ENCODE data around the gene GRIP2. TPM values are rescaled to one million over a fixed set of nuclear protein-coding genes. Genes with fewer than 3 reads are reported as not detected.

The GRIP2 gene
- polyA plus RNA-seq (2013, experiment 1 of 2; ENCODE audit: insufficient read length) = 0.08 TPM
- 0.69 TPM for polyA plus RNA-seq (2013, experiment 2 of 2; ENCODE audit: insufficient read length)

DNA sequence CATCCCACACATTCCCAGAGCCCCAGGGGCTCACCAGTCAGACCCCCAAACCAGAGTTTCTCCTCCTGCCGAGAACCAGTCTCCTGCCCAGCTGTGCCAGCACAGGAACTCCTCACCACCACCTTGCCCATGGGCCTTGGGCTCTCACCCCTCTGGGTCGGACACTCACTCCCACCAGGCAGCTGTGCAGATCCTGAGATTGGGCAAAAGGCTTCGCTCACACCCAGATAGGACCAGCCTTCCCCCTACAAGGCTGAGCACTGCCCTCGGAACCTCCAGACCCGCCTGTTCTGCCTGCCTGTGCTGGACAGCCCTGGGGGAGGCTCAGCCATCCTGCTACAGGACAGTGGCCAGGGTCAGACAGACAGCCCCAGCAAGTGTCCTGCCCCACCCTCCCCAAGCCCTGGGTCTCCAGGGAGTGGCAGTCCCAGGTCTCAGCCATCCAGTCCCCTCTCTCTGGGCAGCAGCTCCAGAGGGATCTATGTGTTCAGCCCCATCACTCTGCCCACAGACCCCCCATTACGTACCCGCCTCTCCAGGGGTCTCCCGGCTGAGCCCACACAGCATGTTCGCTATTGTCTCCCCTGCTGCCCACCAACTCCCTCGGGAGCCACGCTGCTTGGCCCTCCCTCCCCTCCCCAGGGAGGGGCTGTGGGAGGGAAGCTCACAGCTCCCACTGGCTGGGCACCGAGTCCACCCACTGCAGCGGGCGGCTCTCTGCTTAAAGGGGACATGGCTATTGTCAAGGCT is at the start of gene GRIP2:
Gene GRIP2, minus strand, starts transcription at position 601 of the 750 bp plus-strand sequence. Its CDS starts 34 bp downstream, at position 567.
- no peak for DNase-seq

DNA sequence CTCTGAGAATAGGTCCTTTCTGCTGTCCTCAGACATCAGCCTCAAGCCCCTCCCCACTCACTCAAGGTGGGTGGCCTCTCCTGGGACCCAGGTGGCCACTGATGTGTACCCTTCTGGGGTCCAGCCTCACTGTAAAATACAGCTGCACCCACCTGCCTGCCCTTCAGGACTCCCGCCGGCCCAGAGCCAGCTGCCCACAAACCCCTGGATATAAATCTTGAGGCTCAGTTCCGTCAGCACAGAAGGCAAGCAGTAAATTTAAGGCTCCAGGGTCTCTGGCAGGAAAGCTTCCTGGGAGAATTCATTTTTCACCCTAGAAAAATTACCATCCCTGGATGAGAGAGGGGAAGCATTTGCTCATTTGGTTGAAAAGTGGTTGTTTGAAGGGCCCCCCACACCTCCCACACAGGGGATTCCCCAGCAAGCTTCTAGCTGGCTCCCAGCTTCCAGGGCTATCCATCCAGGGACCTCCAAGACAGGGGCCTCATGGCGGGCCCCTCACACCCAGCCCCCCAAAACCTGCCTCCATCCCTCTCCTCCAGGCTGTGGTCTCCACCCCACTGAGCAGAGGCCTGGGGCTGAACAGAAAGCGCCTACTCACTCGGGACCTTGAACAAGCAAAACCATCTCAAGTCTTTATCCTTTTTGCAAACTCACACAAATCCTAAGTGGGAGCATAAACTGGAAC is 48.4 kb upstream of the GRIP2 start:
- DNase-seq = no peak

DNA sequence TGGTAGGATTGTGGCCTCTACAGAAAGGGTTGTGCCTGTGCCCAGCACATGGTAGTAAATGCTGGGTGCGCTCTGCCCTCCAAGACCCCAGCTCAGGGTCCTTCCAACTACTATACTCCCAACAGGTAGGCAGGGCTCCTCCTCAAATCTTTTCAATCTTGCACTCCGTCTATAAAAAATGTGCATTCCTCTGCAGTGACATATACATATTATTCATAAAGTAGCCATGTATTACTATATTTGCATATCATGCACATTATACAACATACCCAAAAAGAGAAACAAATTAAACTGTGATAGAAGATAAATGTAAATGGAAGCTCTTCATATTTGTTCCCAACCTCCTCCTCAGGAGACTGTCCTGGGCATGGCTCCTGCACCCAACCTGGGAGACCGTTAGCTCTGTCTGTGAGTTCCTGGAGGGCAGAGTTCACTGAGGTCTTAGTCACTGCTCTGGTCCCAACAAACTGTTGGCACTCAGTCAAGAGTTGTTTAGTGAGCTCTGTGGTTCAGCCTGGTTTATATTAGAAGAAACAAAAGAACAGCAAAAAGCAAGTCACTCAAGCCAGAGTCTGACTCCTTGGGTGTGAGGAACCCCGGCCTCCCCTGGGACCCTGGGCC is 47.7 kb upstream of the GRIP2 start:
- peak; percentile 58 for DNase-seq

DNA sequence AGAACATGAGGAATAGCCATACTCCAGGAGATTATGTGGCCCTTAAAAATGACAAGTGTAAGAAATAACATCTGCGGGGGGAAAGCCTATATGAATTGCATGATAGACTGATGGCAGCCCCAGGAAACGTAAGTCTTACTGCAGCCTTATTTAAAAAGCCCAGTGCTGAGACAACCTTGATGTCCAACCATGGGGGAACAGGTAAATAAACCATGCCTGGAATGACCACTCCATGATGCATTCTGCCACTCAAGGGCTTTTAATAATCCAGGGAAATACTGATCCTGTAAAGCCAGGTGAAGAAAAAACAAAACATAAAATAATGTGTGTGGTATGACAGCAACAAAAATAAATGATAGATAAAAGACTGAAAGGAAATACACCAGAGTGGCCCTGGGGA is 46.5 kb upstream of the GRIP2 start:
- no peak for DNase-seq

DNA sequence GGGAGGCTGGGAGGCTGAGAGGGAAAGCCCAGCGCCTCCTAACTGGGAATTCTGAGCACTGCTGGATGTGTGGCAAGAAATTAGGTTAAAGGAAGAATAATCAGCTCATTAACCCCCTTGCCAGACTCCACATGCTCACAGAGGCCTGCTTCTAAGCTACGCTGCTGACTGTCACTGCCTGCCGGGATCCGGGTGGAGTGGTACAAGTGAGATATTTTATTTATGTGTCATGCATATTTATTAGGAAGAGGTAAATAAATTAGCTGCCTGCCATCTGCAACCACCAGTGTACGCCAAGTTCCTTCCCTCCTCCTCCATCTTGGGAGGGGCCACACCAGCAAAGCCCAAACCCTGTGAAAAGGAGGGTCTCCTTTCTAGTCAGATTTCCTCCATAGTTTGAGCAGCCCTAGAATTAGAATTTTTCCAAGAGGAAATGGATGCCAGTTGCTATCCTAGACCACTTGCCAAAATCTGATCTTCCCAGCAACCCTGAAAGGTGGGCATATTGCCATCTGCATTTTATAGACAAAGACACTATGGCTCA is 43.5 kb upstream of the GRIP2 start:
- no peak for DNase-seq

DNA sequence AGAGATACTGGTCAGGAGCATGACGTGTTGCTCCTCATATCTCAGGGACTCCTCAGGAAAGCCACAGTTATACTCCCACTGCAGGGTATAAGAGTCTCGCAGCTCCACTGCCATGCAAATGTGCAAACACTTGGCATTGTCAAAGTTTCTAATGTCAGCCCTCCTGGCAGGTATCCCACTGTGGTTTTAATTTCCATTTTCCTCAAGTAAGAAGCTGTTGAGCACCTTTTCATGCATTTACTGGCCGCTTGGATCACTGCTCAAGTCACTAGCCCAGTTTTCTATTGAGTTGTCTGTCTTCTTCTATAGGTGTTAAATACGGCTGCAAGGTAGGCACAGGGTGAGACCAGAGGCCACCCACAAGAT is 41.9 kb upstream of the GRIP2 start:
- no peak for DNase-seq

DNA sequence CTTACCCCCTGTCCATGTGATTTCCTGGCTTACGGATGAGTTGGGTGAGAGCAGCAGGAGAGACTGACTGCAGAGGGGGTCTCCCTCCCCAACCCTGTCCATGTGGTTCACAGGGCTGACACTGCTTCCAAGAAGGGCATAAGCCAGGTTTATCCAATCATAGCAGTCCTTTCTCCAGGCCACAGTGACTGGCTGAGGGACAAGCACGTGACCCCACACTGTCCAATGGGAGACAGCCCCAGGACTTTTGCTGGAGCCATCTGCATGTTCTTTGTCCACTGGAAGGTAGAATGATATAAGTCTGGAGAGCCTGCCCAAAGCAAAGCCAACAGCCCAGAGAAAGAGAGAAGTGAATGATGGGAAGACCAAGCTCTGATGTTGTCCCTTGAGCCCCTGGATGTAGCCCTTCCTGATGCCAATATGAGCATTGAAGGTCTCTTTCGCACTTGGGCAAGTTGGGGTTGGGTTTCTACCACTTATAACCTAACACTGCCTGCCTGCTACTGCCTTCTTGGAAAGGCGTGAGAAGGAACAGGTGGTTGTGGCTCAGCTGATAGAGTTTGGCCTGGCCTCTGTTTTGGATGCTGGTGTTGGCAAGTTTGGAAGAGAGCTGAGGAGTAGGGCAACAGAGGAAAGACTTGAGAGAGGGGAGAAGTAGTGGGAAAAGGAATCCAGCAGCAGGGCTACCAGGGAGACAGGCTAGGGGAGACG is 41.3 kb upstream of the GRIP2 start:
- DNase-seq = no peak

DNA sequence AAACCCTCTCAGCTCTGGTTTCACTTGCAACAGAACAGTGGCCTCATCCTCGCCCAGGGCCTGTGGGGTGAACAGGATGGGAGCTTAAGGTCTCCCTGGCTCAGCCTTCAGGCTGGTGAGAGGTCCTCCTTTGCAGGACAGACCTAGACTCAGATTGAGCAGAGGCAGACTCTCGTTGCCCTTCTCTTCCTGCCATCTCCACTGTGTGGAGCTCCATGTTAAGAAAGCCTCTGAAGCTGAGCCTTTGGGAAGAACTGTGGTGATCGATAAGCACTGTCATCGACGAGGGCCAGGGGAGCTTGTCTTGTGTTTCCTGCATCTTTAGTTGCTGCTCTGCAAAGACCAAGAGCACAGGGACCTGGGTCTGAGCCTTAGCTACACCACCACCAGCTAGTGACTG is 37.8 kb upstream of the GRIP2 start:
- DNase-seq = no peak

DNA sequence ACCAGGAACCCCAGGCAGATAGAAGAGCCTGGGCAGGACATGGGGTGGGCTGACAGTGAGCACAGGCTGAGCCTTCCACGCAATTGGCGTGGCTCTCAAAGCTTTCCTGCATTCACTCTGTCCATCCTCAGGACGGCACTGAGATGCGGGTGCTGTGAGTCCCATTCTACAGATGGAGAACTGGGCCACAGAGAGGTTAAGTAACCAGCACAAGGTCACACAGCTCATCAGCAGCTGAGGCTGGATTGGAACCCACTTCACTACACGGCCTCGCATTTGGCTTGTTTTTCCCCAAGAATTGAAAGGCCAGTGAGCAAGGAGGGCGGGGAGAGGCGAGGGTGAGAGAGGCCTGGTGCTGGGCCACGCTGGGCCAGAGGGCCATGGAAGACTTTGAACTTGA is 36.0 kb upstream of the GRIP2 start:
- DNase-seq = no peak

DNA sequence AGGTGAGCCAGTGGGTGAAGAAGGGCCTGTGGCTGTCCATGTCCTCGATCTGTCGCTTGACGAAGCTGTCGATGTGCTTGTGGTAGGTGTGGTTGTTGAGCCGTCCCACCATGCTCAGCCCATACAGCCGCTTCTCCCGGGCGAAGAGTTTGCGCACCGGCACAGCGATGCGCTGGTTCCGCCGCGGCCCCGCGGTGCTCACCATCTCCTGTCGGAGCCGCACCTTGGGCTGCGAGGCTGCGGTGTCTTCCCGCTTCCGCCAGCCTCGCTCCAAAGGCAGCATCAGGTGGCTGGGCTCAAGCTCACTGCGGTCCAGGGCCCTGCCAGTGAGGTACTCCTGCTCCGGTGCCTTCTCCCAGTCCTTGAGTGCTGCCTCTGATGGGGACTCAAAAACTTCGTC is 34.0 kb upstream of the GRIP2 start:
- no peak for DNase-seq

DNA sequence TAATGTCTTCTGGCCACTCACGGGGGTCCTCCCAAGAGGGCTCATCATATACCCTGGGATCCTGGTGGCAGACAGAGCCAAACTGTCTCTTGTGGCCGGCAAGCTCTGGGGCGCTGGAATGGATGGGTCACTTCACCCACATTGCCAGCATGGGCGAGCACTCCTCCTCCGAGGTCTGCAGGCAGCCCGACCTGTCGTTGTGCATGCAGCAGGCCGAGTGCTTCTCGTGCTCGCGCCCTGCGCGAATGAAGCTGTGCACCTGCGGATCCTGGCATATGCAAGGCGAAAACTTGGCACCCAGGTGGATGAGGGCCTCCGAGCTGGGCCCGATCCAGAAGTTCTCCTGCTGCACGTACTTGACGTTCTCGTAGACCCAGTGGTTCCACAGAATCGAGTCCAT is 33.6 kb upstream of the GRIP2 start:
- no peak for DNase-seq

DNA sequence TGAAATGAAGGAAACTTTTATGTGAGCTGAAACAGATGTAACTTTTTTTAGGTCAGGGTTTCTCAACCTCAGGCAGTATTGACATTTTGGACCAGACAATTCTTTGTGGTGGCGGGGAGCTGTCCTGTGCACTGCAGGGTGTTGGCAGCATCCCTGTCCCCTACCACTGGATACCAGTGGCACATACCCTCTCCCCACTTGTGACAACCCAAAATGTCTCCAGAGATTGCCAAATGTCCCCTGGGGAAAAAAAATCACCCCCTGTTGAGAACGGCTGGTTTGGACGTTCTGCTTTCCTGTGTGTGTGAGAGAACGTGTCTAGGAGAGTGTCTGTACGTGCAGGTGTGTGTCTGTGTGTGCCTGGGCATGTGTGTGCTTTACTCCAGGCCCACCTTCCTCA is 30.7 kb upstream of the GRIP2 start:
- DNase-seq = no peak

DNA sequence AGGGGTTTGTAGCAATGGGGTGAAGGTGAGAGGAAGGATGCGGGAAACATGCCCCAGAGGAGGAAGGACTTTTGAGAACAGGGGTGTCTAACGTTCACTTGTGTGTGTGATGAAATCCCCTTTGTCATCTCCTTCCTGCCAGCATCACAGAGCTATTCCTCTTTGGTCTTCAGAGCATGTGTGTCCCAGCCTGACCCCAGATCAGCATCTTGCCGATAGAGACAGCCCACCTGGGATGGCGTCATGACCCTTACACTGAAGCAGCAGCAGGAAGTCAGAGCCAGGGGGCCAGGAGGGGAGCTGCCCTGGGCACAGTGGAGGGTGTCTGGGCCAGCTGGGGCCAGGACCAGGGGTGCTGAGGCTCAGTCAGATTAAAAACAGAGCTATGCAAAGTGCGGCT is 29.9 kb upstream of the GRIP2 start:
- DNase-seq = no peak

DNA sequence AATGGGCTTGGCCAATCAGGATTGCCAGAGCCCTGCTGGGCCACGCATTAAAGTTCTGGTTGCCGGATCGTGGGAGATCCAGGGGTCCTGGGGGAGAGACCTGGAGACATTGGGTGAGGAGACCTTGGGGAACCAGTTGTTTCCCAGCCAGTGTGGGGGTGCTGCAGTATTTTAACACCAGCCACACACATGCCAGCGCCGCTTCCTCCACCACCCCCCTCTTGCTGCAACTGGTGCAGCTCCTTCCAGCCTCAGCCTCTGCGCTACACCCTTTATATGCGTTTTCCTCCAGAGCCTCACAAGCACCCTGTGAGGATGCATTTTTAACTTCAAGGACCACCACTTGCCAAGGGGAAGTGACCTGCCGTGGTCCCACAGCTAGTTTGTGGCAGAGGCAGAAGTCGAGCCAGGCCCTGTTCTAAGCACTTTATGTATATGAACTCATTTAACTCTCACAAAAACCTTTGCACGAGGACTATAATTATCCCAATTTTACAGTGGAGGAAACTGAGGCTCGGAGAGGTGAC is 29.4 kb upstream of the GRIP2 start:
- DNase-seq = no peak

DNA sequence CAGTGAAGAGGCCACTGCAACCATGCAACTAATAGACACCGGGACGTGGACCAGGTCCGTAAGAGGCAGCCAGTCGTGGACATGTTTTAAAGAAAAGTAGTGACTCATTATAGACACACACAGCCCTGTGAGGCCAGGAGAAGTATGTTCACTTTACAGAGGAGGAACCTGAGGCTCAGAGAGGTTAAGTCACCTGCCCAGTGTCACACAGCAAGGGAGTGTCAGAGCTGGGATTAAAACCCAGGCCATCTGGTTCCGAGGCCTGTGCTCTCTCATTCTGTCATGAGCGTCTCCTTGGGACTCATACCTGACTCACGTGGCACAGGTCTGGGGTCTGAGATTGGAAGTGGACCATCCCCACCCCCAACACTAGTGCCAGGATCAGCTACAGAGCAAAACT is 28.1 kb upstream of the GRIP2 start:
- no peak for DNase-seq

DNA sequence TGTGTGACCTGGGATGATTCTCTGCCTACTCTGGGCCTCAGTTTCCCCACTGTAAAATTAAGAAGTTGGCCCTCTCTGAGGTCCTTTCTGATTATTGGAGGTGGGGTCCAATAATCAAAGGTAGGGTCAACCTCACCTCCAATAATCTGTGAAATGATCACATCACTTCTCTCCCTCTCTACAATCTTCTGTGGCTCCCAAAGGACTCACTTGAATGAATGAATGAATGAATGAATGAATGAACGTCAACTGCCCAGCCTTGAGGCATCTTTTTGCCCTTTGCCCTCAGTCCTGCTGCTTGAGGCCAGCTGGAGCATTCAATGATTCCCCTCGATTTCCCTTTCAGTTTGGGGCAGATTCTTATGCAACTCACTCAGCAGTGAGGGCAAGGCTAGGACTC is 26.7 kb upstream of the GRIP2 start:
- DNase-seq = no peak

DNA sequence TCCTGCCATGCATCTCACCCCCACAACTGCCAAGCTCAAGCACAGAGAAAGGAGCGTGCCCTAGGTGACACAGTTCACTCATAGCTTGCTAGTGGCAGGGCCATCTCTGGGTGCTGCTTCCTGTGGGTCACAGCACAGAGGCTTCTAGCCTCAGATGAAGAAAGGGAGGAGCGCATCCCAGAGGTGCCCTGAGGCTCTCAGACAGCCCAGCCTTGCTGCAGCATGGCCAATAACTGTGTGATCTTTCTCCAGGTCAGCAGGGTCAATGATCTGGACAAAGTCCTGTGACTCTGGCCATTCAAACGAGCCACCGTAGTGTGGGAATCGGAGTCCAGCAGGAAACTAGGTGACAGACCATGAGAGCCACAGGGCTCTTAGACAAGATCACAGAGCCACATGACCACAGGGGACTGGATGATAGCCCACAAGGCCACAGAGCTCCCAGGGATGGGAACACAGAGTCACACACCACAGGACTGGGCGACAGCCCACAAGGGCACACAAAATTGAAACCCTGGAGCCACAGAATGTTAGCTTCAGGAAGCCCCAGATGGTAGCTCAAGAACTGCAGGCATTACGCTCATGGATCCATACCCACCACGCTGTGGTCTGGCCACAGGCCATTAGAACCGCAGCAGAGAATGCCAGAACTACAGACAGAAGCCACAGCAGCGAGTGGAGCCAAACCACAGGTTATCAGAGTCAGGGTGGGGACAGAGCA is 25.9 kb upstream of the GRIP2 start:
- peak; percentile 70 for DNase-seq

DNA sequence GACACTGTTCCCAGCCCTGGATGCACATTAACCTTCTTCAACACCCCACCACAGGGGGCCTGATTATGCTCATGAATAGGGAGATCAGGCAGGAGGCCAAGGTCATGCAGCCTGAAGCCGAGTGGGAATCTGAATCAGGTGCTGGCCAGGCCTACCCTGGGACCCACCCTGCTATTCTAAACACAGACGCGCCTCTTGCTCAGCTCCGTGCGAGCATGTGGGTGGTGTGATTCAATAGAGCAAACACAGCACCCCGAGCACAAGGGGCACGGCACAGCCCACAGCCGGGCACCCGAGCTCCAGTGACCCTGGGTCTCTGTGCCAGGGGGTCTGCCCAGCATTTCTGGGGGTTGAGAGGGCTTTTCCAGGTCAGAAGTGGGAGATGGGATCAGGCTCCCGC is 24.6 kb upstream of the GRIP2 start:
- no peak for DNase-seq

DNA sequence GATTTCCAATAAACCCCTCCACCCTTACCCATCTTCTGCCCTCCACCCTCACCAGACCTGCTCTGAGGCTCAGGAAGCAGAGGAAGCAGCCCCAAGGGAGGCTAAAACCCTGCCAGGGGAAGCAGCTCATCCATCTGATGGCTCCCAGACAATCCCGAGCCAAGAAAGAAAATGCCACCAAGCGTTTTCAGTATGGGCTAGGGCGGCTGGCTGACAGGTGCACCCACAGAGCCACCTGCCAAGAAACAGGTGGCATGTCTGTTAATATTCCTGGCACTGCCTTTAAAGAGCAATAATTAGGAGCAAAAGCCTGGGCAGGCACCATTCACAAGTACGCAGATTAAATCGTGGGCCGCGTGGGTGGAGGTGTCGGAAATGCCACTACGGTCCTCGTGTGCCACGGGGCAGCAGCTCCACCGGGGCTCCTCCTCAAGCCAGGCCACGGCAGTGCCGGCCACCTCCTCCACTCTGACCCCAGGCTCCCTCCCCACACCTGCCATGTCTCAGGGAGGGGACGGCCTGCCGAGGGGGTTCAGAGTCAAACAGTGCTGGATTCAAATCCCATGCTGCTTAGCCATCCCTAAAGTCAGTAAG is 23.9 kb upstream of the GRIP2 start:
- no peak for DNase-seq

DNA sequence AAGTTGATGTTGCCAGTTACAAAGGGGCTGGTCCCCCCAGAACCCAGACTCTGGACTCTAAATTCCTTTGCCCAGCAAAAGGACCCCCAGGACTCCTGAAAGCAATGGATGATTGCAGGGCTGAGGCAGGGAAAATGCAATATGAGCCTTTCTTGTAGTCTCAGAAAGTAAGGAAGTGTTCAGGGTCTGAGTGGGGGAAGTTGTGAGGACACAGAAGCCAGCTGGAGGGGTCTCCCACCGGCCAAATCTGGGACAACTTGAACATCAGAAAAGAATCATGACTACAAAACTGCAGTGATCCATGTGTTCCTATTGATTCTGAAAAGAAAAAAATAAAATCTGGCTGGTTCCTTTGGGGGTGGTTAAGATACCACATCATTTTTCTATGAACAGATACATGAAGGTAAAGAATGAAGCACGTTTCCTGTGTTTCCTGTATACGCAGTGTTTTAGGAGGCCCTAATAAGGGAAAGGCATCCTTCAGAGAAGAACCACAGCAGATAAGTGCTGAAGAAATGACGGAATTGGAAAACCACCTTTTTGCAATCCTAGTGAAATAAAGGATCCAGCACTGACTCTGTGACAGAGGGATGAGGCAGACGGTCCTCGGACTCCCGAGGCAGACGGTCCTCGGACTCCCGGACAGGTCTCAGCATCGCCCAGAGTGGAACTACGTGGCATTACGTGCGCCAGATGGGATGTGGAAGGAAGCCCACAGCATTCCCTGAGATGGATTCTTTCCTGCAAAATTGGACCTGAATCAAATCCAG is 22.2 kb upstream of the GRIP2 start:
- DNase-seq = peak; percentile 55
